ENCODE data around the gene XDH.

DNA sequence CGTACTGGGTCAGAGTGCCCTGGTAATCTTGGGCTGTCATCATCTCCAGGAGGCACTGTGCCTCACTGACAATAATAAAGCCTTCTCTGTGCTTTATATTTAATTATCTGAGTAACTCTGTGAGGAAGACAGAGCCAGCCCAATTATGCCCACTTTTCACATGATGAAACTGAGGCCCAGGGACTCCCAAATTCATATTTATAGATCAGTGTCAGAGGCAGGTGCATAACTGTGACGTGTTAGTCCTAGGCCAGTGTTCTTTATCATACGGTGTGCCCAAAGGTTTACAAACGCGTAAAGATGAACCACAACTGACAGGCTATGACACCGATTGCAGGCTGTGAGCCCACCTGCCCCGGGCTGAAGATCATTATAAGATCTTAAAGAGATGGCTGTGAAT is 65.4 kb downstream of the XDH start:
- TF ChIP-seq, protein P1, sequence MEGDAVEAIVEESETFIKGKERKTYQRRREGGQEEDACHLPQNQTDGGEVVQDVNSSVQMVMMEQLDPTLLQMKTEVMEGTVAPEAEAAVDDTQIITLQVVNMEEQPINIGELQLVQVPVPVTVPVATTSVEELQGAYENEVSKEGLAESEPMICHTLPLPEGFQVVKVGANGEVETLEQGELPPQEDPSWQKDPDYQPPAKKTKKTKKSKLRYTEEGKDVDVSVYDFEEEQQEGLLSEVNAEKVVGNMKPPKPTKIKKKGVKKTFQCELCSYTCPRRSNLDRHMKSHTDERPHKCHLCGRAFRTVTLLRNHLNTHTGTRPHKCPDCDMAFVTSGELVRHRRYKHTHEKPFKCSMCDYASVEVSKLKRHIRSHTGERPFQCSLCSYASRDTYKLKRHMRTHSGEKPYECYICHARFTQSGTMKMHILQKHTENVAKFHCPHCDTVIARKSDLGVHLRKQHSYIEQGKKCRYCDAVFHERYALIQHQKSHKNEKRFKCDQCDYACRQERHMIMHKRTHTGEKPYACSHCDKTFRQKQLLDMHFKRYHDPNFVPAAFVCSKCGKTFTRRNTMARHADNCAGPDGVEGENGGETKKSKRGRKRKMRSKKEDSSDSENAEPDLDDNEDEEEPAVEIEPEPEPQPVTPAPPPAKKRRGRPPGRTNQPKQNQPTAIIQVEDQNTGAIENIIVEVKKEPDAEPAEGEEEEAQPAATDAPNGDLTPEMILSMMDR (IDR thresholded peaks at IDR 0.05) = no peak
- TF ChIP-seq POLR2AphosphoS5 (IDR thresholded peaks at IDR 0.05) = no peak
